NCI-H2171 treated with DMSO at 0.1 percent for 48 hours (cell line): ENCODE results near the gene FOXL3.

ENCODE experiments used
- DNase-seq: peaks from one replicate; lab custom pipeline; 2025; lab: John Stamatoyannopoulos, UW

Gene FOXL3

GRCh38 chr7:266851-267840 lies 22.8 kb upstream of the FOXL3 start:
- DNase-seq, result no peak

GRCh38 chr7:268991-269390 lies 21.0 kb upstream of the FOXL3 start:
- DNase-seq, result no peak

GRCh38 chr7:269721-270120 lies 20.2 kb upstream of the FOXL3 start:
- no peak for DNase-seq

GRCh38 chr7:270351-270983 lies 19.5 kb upstream of the FOXL3 start:
- no peak for DNase-seq

- DNase-seq, result no peak
Measured at GRCh38 chr7:271266-272107, 18.5 kb upstream of the FOXL3 start.

- no peak for DNase-seq
Measured at GRCh38 chr7:272108-272615, 17.8 kb upstream of the FOXL3 start.

- no peak for DNase-seq
Measured at GRCh38 chr7:272631-273030, 17.3 kb upstream of the FOXL3 start.

- DNase-seq, result no peak
Measured at GRCh38 chr7:273327-273726, 16.6 kb upstream of the FOXL3 start.

- no peak for DNase-seq
Measured at GRCh38 chr7:274266-274665, 15.7 kb upstream of the FOXL3 start.

- DNase-seq, result no peak
Measured at GRCh38 chr7:276230-276835, 13.6 kb upstream of the FOXL3 start.

- DNase-seq, result no peak
Measured at GRCh38 chr7:277228-277627, 12.7 kb upstream of the FOXL3 start.

GRCh38 chr7:278081-278480 lies 11.9 kb upstream of the FOXL3 start:
- DNase-seq, result no peak

GRCh38 chr7:279821-280220 lies 10.1 kb upstream of the FOXL3 start:
- DNase-seq, result no peak

- DNase-seq, result no peak
Measured at GRCh38 chr7:280461-280860, 9.5 kb upstream of the FOXL3 start.

- DNase-seq, result no peak
Measured at GRCh38 chr7:281637-282036, 8.3 kb upstream of the FOXL3 start.

GRCh38 chr7:282621-283020 lies 7.3 kb upstream of the FOXL3 start:
- DNase-seq, result no peak

- DNase-seq, result no peak
Measured at GRCh38 chr7:284762-285722, 4.9 kb upstream of the FOXL3 start.

- no peak for DNase-seq
Measured at GRCh38 chr7:285731-286130, 4.2 kb upstream of the FOXL3 start.

GRCh38 chr7:286266-286665 lies 3.7 kb upstream of the FOXL3 start:
- no peak for DNase-seq

GRCh38 chr7:288671-289101 lies 1.3 kb upstream of the FOXL3 start:
- no peak for DNase-seq
